ENCODE data around the gene ACSS2.

ACSS2 gene

GRCh38 chr20:34970193-34970840 lies 93.9 kb downstream of the ACSS2 start:
- DNase-seq, result no peak
- Histone ChIP-seq H3K27me3 (replicated peaks; ENCODE audit: control insufficient read depth, insufficient read depth, low read length, poor library complexity, severe bottlenecking) (no peaks in the 10 kb centered on the region), H3K4me3 (ENCODE audit: insufficient read depth, low read depth, low read length, poor library complexity, severe bottlenecking) (no peak overlapping the region), H3K4me1 (ENCODE audit: control insufficient read depth, insufficient read depth, low read length, poor library complexity, severe bottlenecking) (no peaks in the 10 kb centered on the region), H3K9me3 (ENCODE audit: control insufficient read depth, low read length) (no peaks in the 10 kb centered on the region), H3K36me3 (ENCODE audit: control insufficient read depth, insufficient read depth, low read length) (no peaks in the 10 kb centered on the region), H3K27ac (ENCODE audit: insufficient read depth, low read length, poor library complexity, severe bottlenecking) (no peak overlapping the region)

GRCh38 chr20:34970846-34971560 lies 94.6 kb downstream of the ACSS2 start:
- H3K9me3 ChIP-seq (ENCODE audit: control insufficient read depth, low read length), result no peaks in the 10 kb centered on the region
- H3K36me3 ChIP-seq (ENCODE audit: control insufficient read depth, insufficient read depth, low read length), result no peaks in the 10 kb centered on the region
- H3K4me1 ChIP-seq (ENCODE audit: control insufficient read depth, insufficient read depth, low read length, poor library complexity, severe bottlenecking), result no peaks in the 10 kb centered on the region
- no peak overlapping the region for H3K27ac ChIP-seq (ENCODE audit: insufficient read depth, low read length, poor library complexity, severe bottlenecking)
- DNase-seq, result no peak
- no peaks in the 10 kb centered on the region for H3K27me3 ChIP-seq (replicated peaks; ENCODE audit: control insufficient read depth, insufficient read depth, low read length, poor library complexity, severe bottlenecking)
- H3K4me3 ChIP-seq (ENCODE audit: insufficient read depth, low read depth, low read length, poor library complexity, severe bottlenecking), result no peak overlapping the region

- H3K36me3 ChIP-seq (ENCODE audit: control insufficient read depth, insufficient read depth, low read length), result no peaks in the 10 kb centered on the region
- no peaks in the 10 kb centered on the region for H3K27me3 ChIP-seq (replicated peaks; ENCODE audit: control insufficient read depth, insufficient read depth, low read length, poor library complexity, severe bottlenecking)
- no peaks in the 10 kb centered on the region for H3K9me3 ChIP-seq (ENCODE audit: control insufficient read depth, low read length)
- H3K27ac ChIP-seq (ENCODE audit: insufficient read depth, low read length, poor library complexity, severe bottlenecking), result no peak overlapping the region
- H3K4me3 ChIP-seq (ENCODE audit: insufficient read depth, low read depth, low read length, poor library complexity, severe bottlenecking), result no peak overlapping the region
- H3K4me1 ChIP-seq (ENCODE audit: control insufficient read depth, insufficient read depth, low read length, poor library complexity, severe bottlenecking), result no peaks in the 10 kb centered on the region
- no peak for DNase-seq
Measured at GRCh38 chr20:34971561-34972235, 95.3 kb downstream of the ACSS2 start.

- no peaks in the 10 kb centered on the region for H3K27me3 ChIP-seq (replicated peaks; ENCODE audit: control insufficient read depth, insufficient read depth, low read length, poor library complexity, severe bottlenecking)
- no peak overlapping the region for H3K4me3 ChIP-seq (ENCODE audit: insufficient read depth, low read depth, low read length, poor library complexity, severe bottlenecking)
- H3K27ac ChIP-seq (ENCODE audit: insufficient read depth, low read length, poor library complexity, severe bottlenecking), result no peak overlapping the region
- H3K4me1 ChIP-seq (ENCODE audit: control insufficient read depth, insufficient read depth, low read length, poor library complexity, severe bottlenecking), result no peaks in the 10 kb centered on the region
- DNase-seq, result no peak
- no peaks in the 10 kb centered on the region for H3K36me3 ChIP-seq (ENCODE audit: control insufficient read depth, insufficient read depth, low read length)
- H3K9me3 ChIP-seq (ENCODE audit: control insufficient read depth, low read length), result no peaks in the 10 kb centered on the region
Measured at GRCh38 chr20:34974246-34974645, 97.8 kb downstream of the ACSS2 start.

- Histone ChIP-seq H3K9me3 (ENCODE audit: control insufficient read depth, low read length) (no peaks in the 10 kb centered on the region), H3K27ac (ENCODE audit: insufficient read depth, low read length, poor library complexity, severe bottlenecking) (no peak overlapping the region), H3K4me3 (ENCODE audit: insufficient read depth, low read depth, low read length, poor library complexity, severe bottlenecking) (no peak overlapping the region), H3K27me3 (replicated peaks; ENCODE audit: control insufficient read depth, insufficient read depth, low read length, poor library complexity, severe bottlenecking) (no peaks in the 10 kb centered on the region), H3K36me3 (ENCODE audit: control insufficient read depth, insufficient read depth, low read length) (no peaks in the 10 kb centered on the region), H3K4me1 (ENCODE audit: control insufficient read depth, insufficient read depth, low read length, poor library complexity, severe bottlenecking) (no peaks in the 10 kb centered on the region)
- no peak for DNase-seq
Measured at GRCh38 chr20:34976286-34976685, 99.9 kb downstream of the ACSS2 start.

Measured in effector memory CD4-positive, alpha-beta T cell (primary cell).